AG08396 (cell line): Measurements from ENCODE around the gene APCDD1L.
A peak's percentile ranks its signal among the peaks of the same experiment; 100 is the strongest.

ENCODE experiments used
- DNase-seq: peaks from one replicate; pipeline ENCODE4 v3.0.0; 2012; ENCODE audit warnings: low spot score, mixed read lengths

The APCDD1L gene

DNA sequence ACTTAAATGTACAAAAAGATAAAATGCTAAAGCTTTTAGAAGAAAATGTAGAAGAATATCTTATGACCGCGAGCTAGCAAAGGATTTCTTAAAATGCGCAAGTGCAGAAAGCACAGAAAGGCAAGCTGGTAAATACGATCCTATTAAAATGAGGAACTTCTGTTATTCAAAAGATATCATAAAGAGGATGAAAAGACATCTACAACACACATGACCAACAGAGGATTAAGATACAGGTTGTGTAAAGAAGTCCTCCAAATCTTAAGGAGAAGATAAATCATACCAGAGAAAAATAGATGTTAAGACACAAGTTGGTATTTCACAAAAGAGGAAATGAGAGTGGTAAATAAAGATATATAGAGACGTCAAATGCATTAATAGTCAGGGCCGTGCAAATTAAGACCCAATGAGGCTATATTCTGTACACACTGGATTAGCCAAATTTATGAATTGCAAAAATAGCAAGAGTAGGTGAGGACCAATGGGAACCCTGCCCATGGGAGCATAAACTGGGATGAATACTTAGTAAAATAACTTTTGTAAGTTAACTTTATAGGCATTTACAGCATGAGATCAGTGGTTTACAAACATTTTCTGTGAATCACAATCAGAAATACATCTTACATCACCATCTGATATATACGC, 23.0 kb downstream of the APCDD1L start:
- no peak for DNase-seq

DNA sequence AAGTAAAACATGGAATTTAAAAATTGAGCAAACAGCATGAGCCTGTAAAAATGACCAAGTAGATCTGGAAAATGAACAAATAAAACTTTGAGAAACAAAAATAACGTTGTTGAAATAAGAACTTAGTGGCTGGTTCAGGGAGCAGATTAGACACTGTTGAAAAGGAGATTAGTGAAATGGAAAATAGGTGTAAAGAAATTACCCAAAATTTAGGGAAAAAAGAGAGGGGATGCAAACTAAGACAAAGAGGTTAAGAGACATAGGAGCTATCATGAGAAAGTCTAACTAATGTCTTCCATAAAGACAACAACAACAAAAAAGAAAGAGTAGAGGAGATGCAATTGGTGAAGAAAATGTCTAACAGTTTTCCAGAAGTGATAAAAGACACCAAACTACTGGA, 29.0 kb downstream of the APCDD1L start:
- DNase-seq: no peak

DNA sequence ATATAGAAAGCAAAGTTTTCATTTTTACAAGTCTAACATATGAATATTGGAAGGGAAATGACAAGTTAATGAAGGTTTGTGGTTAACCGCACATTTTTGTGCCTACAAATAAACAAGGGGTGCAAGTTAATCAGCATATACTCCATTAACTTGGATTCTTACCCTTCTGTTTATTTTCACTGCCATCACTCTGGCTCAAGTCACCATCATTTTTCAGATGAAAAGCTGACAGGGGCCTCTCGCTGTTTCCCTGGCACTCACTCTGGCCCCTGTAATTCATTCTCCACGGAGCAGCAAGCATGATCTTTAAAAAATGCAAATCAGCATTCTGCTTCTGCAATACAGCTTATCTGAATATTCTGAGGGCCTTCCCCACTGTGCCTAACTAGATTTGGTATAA, 29.8 kb downstream of the APCDD1L start:
- DNase-seq: no peak

DNA sequence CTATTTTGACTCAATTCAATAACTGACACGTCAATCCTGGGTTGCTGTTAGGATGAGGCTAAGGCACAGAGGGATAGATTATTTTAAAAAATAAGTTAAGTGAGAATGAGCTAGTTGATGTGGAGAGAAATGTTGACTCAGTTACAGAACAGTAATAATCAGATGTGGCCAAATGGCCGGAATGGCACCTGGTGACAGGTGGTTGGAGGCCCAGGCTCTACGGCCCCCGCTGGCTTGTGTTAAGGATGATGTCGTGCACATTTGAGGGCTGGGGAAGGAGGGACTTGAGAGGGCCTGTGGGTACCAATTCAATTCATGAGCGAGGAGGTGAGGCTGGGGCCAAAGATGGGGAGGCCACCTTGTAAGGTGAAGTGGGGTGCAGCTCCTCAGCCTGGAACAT, 31.7 kb downstream of the APCDD1L start:
- no peak for DNase-seq

DNA sequence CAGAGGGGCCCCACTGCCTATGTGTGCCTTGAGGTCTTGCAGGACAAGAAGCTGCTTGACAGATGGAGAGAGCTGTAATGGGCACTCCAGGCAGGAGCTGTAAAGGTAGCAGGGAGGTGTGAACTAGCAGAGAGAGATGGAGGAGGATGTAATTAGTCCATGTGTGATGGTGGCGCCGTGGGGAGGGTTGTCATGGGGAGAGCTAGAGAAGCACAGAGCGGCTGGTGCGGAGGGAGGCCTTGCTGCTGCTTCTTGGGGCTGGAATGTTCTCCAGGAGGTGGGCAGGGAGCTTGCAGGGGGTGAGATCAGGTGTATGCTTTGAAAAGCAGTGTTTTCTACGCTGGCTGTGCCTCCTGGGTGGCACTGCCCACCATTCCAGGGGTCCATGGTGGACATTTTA, 32.1 kb downstream of the APCDD1L start:
- no peak for DNase-seq

DNA sequence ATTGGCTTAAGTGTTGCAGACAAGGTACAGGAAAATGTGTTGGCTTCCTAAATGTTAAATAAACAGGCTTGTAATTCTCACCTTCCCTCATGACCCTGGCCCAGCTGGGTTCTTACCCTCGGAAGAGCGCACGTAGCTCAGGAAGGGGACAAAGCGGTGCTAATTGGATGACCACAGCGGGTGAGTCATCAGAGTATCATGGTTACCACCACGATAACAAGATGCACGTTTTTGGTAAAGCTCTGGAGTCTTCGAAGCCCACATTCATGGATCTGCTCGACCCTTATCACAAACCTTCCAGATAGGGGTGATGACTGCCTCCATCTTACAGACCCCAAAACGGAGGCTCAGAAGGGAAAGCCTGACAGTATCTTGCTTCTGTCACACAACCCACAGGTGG, 32.8 kb downstream of the APCDD1L start:
- DNase-seq: no peak

DNA sequence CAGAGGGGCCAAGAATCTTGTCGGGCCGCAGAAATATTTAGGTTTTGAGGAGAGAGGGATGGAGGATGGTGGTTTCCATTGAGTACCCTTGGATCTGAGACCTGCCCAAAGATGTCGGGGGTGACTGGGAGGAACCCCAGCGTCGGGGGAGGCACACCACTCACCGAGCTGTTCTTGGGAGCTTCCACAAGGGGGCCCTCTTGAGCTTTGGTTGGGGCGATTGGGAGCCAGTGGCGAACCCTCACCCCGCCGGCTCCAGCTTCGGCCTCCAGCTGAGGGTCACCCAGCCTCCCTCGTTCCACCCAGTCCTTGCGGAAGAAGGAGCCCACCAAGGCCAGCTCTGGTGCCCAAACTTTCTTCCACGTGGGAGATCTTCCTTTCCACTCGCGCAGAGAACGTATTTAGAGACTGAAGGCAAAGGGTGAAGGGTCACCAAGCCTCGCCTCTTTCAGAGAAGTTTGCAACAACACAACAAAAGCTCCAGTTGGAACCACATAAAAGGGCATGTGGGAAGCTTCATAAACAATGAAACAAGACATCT, 33.6 kb downstream of the APCDD1L start:
- DNase-seq: peak; percentile 75

DNA sequence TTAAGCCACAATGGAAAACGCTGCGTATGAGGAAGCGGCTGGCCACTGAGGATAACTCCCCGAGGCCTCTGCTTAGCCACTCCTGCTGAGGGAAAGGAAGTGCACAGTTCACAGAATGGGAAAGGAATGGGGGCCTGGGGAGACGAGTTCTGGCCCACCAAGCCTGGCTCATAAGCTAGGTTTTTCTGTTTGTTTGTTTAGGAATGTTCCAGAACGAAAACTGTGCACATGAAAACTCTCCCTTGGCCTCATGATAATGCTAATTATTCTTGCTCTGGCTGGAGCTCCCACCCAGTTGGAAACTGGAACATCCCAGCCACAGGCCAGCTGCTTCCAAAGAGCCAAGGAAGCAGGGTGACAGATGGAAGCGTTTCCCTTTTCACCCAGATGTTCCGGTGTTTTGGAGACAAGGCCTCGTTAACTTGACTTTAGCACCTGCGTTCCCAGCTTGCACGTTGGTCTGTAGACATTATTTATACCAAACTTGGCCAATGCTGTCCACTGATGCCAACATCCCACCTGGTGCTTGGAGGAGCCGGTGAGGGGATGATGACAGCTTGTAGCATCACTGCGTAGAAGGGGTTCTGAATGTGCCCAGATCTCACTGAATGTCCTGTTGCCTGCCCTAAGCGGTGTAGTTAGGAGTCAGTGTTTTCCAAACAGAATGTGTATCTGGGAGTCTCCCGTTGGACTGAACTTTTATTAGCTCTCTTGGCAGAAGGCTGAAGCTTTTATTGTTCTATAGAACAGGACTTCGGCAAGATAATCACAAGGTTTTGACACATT, 34.5 kb downstream of the APCDD1L start:
- no peak for DNase-seq

DNA sequence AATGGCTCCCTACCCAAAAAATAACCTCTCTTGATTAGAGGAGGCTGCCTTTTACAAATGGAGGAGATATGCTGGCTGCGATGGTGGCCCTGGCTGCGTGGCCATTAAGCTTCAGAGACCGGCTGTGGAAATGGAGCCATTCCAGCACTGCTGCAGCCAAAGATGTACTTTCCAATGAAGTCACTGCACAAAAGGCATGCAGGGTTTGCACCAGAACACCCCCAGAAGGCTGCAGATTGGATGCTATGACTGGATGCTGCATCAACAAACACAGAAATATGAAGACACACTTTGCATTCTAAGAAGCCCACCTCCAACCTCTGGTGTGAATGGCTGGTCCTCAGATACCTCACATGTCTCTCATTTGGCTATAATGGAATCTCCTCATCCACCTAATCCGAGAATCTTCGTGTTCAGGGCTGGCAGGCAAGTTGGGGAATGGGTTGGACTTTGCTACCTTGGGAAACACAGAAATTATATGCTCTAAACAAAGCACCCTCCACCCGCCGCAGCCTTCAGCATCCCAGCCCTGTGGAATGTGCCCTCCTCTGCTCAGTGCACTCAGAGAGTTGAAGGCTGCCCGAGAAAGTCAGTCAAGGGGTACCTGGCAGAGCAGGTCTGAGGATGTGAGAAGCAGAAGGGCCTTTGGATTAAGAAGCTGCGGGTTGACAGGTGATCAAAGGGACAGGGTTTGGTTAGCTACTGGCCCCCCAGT, 35.3 kb downstream of the APCDD1L start:
- DNase-seq: no peak

DNA sequence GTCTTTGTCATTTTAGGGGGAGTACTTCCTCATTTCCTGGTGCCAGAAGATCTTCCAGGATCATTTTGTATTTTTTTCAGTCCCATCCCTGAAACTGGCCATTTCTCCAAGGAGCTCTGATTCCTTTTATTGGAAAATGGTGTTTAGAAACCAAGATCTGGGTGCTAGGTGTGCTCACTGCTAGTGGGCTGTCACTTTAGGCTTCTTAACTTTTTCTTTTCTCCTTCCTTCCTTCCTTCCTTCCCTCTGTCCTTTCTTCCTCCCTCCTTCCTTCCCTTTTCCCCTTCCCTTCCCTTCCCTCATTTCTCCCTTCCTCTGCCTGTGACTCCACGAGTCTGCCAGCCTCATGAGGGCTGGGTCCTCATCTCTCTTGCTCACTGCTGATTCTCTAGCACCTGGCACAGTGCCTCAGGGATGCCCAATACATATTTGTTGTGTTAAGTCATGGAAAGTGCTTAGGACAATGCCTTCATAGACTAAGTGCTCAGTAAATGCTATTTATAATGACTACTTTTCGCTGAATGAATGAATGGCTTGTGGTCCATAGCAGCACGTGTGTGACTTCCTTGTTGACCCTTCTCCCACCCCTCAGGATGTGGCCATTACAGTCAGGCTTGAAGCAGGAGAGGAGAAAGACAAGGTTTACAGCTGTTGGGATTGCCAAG, 36.9 kb downstream of the APCDD1L start:
- no peak for DNase-seq

DNA sequence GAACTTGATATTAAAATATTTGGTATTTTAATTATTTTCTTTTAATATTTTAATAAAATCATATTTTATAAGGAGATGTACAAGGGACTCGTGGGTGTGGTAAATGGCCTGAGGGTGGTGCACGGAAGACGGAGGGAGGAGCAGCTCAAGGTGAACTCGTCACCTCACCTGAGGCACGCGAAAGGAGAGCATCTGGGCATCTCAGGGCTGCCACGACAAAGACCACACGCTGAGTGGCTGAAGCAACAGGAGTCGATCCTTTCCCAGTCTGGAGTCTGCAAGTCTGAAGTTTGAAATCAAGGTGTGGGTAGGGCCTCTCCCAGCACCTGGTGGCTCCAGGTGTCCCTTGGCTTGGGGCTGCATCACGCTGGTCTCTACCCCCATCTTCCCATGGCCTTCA, 39.7 kb downstream of the APCDD1L start:
- DNase-seq: no peak

DNA sequence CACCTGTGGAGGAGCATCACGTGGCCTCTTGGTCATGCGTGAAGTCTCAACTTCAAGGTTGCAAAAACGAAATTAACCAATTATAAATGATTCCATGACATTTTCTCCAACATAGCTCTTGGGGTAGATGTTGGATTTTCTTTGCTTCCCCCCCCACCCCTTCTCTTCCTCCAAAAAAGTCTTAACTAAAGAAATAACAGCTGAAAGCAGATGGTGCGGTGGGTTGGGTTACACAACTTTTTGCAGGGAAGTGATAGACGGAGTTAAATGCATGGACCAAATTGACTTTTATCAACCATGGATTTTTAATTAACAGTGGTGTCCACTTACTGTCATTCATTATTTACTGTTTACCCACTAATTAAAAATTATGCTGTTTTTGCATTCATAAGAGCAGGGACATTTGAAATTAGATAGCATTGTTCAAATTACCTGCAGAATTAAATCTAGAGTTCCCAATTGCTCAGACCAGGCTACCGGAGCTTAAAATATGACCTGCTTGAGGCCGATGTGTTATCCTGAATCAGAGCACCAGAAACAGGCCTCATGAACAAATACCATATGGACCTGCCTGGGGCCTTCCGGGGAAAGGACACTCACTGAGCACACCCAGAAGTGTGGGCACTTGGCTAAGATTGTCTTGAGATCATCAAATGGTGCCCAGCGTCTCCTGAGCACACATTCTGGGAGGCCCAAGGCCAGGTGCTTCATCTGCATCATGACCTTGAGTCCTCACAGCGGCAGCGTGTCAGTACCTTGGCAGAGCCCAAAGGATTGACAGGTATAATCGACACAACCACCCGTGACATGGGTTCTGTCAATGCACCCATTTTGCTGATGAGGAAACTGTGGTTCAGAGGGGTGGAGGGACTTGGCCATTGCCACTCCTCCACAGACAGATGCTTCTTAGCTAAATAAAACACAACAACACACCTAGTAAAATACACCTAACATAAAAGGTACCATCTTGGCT, 41.5 kb downstream of the APCDD1L start:
- no peak for DNase-seq

DNA sequence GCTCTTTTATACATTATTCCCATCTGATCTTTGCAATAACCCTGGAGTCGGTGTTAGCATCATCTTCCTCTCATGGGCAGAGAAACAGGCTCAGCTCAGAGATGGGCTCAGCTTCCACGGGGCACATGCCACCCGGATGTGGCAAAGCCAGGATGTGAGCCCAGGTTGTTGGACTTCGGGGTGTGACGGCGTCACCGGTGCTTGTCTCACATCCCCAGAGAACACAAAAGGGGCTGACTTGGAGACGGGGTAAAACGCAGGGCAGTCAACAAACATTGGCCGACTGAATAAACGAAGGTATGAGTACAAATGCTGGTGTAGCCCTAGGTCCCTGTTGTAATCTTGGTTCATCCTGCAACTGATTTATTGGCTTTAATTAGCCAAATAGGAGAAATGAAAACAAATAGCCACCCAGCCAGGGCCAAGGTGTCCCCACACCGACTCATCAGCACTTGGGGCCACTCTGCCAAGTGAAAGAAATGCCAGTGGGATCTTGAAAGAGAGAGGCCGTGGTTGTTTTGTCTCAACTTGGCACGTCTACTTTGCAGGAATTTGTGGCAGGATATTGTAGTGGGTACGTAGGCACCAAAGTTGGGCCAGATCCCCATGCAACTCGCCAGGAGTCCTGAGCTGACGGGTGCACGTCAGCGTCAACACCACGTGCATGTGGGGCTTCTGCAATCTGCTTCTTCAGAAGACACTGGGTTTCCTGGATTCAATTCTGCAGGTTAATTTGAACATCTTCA, 42.8 kb downstream of the APCDD1L start:
- no peak for DNase-seq

DNA sequence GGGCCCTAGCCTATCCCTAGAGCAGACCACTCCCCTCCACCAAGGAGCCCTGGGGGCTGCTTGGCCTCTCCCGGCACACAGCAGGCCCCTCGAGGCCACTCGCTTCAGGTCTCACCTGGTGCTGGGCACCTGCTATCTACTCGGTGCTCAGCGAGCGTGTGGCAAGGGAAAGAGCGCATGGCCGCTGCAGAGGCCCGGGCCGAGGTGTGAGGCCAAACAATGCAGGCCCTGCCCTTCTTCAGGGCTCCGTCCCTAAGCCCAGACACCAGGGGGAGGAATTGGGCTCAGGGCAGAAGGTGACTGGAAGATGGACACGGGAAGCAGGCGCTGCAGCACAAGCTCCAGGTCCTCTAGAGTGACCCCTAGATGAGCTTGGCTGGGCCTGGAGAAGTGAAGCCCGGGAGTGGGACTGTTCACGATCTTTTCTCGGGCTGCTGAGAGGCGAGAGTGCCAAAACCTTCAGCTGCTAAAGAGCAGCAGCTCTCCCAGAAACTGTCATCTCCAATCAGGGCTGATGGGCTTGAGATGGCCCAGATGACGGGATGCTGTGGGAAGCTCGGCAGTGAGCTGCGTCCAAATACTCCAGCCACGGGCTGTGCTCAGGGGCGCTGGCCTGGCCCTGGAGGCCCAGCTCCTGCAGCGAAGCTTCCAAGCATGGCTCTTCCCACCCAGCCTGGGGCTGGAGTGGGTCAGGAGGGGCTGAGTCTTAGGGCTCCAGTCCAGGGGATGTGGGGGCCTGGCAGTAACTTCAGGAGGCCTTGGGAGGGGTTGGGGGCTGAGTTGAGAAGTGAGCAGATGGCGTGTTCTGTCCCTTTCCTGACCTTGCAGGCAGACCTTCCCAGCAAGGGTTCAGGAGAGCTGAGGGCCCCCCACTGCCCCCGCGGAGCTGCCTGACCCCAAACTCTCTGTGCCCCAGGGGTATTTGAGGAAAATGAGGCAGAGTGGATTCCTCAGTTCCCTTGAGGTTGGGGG, 43.7 kb downstream of the APCDD1L start:
- DNase-seq: peak; percentile 38

DNA sequence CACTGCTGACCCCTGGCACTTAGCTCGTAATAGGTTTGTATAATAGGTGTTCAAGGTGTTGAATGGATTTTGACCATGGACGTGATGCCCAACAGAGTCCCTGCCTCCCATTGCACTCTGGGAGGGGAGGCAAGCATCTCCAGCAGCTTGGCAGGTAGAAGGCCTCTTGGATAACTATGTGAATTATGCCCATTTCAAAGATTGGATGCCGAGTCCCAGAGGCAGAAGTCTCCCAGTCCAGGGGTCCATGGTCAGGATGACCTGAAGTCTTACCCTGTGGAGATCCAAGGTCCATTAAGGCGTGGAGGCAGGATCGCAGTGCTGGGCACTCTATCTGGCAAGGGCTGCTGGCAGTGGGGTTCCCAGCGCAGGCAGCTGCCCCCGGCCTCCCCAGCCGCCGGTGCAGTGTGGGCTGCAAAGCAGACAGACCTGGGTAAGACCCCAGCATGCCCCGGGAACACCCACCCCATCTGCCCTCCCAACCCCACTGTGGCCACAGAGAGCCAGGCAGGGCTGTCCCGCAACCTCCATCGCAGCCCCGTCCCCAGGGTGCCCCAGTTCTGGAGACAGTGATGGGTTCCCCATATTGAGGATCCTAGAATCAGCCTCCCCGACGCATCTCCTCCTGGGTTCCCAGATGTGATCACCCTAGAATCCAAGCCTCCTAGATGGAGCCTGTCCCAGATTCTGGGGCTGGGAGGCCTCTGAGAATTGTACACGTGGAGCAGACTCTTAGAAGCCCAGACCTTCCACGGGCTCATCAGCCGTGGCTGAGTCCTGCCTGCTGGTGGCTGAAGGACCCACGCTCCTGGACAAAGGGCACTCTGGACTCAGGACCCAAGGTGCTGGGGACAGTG, 44.6 kb downstream of the APCDD1L start:
- DNase-seq: no peak

DNA sequence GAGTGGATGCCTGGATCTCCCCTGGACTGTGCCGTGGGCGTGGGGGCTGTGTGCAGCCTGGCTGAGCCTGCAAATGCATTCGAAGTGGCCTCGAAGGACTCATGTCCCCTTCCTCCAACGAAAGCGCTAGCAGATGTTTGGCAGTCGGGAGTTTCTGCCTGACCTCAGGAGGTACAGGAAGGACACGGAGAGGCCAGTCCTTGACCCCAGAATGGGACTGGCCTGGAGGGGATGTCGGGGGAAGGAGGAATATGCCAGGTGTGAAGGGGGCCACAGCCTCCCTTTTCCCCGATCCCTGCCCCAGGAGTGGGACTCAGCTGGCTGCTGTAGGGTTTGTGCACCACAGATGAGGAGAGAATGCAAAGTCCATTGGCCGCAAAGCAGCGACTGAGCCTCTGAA, 45.6 kb downstream of the APCDD1L start:
- no peak for DNase-seq

DNA sequence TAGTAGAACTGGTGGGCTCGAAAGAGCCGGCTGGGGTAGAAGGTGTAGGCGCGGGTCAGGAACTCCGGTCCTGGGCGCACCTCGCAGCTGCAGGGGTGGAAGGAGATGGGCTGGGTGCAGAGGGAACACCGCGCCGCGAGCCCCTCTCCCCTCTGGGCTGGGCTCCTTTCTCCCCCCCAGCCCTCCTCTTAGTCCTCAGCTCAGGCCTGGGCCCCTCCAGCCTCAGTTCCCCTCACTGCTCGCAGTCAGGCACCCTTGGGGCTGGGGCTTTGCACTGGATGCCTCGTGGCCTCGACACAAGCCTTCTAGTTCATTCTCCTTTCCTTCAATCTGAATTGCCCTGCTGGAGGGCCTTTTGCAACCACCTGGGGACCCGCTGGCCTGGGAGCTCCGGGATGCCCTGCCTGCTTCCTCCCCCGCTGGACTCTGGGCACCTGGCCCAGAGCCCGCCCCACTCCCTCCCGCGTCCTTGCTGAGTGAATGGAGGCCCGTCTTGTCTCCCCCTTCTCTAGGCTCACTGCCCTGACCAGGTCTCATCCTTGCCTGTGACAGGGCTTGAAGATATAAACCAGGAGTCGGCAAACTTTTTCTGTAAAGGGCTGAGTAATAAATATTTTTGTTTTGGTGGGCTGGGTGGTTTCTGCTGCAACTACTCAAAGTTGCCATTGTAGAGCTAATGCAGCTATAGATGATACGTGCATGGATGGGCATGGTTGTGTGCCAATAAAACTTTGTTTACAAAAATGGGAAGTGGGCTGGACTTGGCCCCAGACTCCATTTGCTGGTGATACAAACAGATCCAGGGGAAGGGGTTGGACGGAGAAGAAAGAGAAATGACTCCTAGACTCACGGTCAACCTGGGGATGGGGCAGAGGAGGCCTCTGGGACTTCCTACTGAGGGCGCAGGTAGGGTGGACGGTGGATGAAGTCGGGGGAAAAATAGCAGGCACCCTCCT, 47.3 kb downstream of the APCDD1L start:
- no peak for DNase-seq
